ENCODE results near the gene MAP2K1.

The MAP2K1 gene

GRCh38 chr15:66535056-66535455, 148.3 kb downstream of the MAP2K1 start:
- ChIA-PET POLR2A (no interaction called here), CTCF (interaction anchor here (0.7 to 1.3 kb wide), 4 partner anchors 9 to 148 kb away, joined by 3 read pairs; no protein-coding TSS in a partner anchor)
- Histone ChIP-seq H3K4me3 (ENCODE audit: low read depth, low read length) (no peak overlapping the region), H3K36me3 (ENCODE audit: control insufficient read depth in 2 of 2, insufficient read depth in 1 of 2, low read length in 2 of 2) (peaks cover 61 to 62% of the 10 kb centered on the region in 2 experiments), H3K4me1 (ENCODE audit: control insufficient read depth, insufficient read depth, low read length) (no peaks in the 10 kb centered on the region), H3K27ac (ENCODE audit: extremely low read depth, low read depth, low read length) (no peak overlapping the region), H3K9me3 (ENCODE audit: control insufficient read depth, insufficient read depth, low read depth, low read length) (no peaks in the 10 kb centered on the region)
- TF ChIP-seq ZNF76 (tag by site-specific recombination; IDR thresholded peaks at IDR 0.05; ENCODE audit: borderline replicate concordance, low read depth) (no peak), ZNF175 (tag by site-specific recombination; IDR thresholded peaks at IDR 0.05) (no peak), KLF9 (tag by site-specific recombination; IDR thresholded peaks at IDR 0.05; ENCODE audit: low read depth) (no peak), ATF2 (tag by site-specific recombination; IDR thresholded peaks at IDR 0.05; ENCODE audit: low read depth) (no peak)
